Peyer's patch (tissue), 4 donors: ENCODE measurements around the gene PLEKHA7.

Experiments
- POLR2A ChIP-seq, 2 donors: fragments of 450-650 bp; IDR thresholded peaks; one replicate each; pipeline ENCODE4 v1.5.1; 2017; ENCODE audit warnings: antibody characterized with exemption in 2 of 2, mild to moderate bottlenecking in 2 of 2, moderate library complexity in 2 of 2
- TF ChIP-seq, protein P1 (sequence below), 6 experiments: fragments of 450-650 bp in 4 of 6; fragments of 200-600 bp in 2 of 6; sonication (generic) in 1 of 6; IDR thresholded peaks; one replicate each; pipeline ENCODE4 v1.5.1; 2017 to 2019; ENCODE audit warnings: antibody characterized with exemption in 6 of 6, mild to moderate bottlenecking in 3 of 6, moderate library complexity in 1 of 6

DNA sequence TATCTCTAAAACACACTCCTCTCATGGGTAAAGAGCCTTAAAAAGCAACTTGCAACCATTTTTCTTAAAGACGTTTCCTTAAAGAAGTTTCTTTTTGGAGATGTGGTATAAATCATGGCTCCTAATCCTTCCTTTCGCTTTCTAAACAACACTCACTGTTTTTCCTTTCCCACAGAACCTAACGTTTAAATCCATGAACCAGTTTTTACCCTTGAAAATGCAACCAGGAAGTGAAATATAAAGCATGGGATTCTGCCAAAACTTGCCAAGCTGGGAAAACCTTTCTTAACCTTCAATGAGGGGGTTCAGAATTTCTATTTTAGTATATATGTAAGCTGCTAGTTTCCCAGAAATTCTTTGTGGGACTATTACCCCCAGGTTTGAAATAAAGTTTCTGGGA lies 8.6 kb downstream of the PLEKHA7 start:
- TF ChIP-seq, protein P1, sequence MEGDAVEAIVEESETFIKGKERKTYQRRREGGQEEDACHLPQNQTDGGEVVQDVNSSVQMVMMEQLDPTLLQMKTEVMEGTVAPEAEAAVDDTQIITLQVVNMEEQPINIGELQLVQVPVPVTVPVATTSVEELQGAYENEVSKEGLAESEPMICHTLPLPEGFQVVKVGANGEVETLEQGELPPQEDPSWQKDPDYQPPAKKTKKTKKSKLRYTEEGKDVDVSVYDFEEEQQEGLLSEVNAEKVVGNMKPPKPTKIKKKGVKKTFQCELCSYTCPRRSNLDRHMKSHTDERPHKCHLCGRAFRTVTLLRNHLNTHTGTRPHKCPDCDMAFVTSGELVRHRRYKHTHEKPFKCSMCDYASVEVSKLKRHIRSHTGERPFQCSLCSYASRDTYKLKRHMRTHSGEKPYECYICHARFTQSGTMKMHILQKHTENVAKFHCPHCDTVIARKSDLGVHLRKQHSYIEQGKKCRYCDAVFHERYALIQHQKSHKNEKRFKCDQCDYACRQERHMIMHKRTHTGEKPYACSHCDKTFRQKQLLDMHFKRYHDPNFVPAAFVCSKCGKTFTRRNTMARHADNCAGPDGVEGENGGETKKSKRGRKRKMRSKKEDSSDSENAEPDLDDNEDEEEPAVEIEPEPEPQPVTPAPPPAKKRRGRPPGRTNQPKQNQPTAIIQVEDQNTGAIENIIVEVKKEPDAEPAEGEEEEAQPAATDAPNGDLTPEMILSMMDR (IDR thresholded peaks at IDR 0.05): no peak
- TF ChIP-seq POLR2A (IDR thresholded peaks at IDR 0.05): no peak
